Epithelial cell of esophagus (primary cell): ENCODE data around the gene FAM110C.
"Not testable (repeated sequence)": the region's sequence is repeated elsewhere in the genome, so short reads cannot be mapped to it uniquely, and the experiment has no call there.

Experiments used
- DNase-seq: peaks from one replicate; pipeline ENCODE4 v3.0.0; 2010; ENCODE audit warnings: low read depth
- H3K4me3 ChIP-seq: 2 replicates; pipeline ENCODE4 v1.5.1; 2011; ENCODE audit warnings: mild to moderate bottlenecking, low read length, control low read depth
- CTCF ChIP-seq: IDR thresholded peaks from 2 replicates; pipeline ENCODE4 v1.5.1; 2011; ENCODE audit warnings: low read depth, mild to moderate bottlenecking, low read length, control low read depth, inconsistent platforms; ENCODE audit not compliant: insufficient read depth; ENCODE audit errors: missing control alignments

Gene FAM110C

GRCh38 chr2:32068-32467, 14.2 kb downstream of the FAM110C start:
- no peak overlapping the region for H3K4me3 ChIP-seq
- DNase-seq, result no peak
- TF ChIP-seq CTCF, result no peak

- DNase-seq, result peak; percentile 37
- H3K4me3 ChIP-seq, result no peak overlapping the region
- no peak for TF ChIP-seq CTCF
These were observed 17.1 kb downstream of the FAM110C start for GRCh38 chr2:29253-29652.

GRCh38 chr2:28406-28975, 17.8 kb downstream of the FAM110C start:
- DNase-seq, result no peak
- TF ChIP-seq CTCF, result no peak
- H3K4me3 ChIP-seq, result no peak overlapping the region

GRCh38 chr2:26891-27290, 19.4 kb downstream of the FAM110C start:
- no peak for DNase-seq
- no peak for TF ChIP-seq CTCF
- H3K4me3 ChIP-seq, result no peak overlapping the region

GRCh38 chr2:25543-25942, 20.8 kb downstream of the FAM110C start:
- H3K4me3 ChIP-seq, result no peak overlapping the region
- no peak for TF ChIP-seq CTCF
- no peak for DNase-seq

- DNase-seq, result not testable (repeated sequence)
These were observed 21.7 kb downstream of the FAM110C start for GRCh38 chr2:24591-24990.

GRCh38 chr2:24107-24506, 22.2 kb downstream of the FAM110C start:
- H3K4me3 ChIP-seq, result no peak overlapping the region
- TF ChIP-seq CTCF, result no peak
- DNase-seq, result no peak

More at GRCh38 chr2:24591-24990, 21.7 kb downstream of the FAM110C start:
- H3K4me3 ChIP-seq, result not testable (repeated sequence)
